GM13977 (cell line): ENCODE measurements around the gene TACR1.

Experiments
- DNase-seq: peaks from one replicate; pipeline ENCODE4 v3.0.0; 2012; ENCODE audit warnings: low spot score
- CTCF ChIP-seq: IDR thresholded peaks from 2 replicates; pipeline ENCODE4 v1.5.1; 2012; ENCODE audit warnings: mild to moderate bottlenecking, control low read depth; ENCODE audit not compliant: insufficient read depth; ENCODE audit errors: extremely low read depth, missing control alignments
- in situ Hi-C: fragments of 300-500 bp; cut with MboI; formaldehyde crosslinking; loops from one replicate; pipeline ENCODE4 v1.12.0; 2022; ENCODE audit warnings: low sequenced_read_pairs, low pct_unique_long_range_greater_than_20kb, mixed read lengths, inconsistent platforms; ENCODE audit not compliant: unreplicated experiment

TACR1 gene

DNA sequence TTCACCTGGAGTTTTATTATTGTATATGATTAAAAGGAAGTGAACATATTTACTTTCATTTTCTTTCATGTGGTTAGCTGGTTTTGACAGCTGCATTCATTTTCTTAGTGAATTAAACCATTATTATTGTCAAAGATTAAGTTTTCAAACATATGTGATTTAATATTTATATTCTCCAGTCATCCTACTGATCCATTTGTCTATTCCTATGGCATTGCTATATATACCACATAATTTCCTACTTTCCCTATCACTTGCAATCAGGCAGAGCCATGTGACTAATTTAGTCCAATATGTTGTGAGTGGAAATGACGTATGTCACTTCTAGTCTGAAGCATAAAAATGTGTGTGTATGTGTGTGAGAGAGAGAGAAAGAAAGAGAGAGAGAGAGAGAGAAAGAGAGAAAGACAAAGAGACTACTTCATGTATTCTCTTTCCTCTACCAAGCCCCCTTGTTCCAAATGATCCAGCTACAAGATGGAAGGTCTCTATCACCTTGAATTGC, 12.0 kb upstream of the TACR1 start:
- DNase-seq: no peak
- TF ChIP-seq CTCF: no peak
- in situ Hi-C loops: no loop called here

DNA sequence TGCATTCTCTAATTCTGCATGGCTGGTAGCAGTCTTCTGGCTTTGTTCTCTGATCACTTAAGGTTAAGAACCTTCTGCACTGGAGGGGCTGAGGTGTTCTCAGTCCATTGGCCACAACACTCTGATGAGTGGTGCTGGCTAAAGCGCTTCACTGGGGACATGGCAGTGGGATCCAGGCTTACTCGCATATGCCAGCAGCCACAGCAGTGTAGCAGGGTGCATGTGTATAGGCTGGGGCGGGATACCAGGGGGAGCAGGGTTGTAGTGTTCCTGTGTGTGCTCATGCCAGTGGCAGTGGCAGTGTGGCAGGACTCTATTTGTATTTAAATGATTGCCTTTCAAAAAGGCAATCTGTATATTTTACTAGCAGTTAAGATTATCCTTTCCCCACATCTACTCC, 11.1 kb upstream of the TACR1 start:
- no peak for TF ChIP-seq CTCF
- in situ Hi-C loops: no loop called here
- DNase-seq: no peak

DNA sequence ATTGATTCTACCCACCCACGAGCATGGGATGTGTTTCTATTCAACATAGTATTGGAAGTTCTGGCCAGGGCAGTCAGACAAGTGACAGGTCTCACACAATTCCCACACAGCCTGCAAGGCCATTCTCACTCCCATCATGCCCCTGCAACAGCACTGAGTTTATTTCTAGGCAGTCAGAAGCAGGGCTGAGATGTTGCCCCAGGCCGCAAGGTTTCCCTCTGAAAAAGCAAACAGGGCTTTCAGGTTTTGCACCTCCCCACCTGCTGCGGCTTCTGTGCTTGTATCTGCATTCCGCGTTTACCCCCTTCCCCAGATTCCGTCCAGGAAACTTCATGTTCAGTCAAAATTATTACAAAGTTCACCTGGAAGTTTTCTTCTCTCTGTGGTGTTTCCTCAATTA, 9.4 kb upstream of the TACR1 start:
- in situ Hi-C loops: no loop called here
- DNase-seq: no peak
- TF ChIP-seq CTCF: no peak

- in situ Hi-C loops: no loop called here
- no peak for DNase-seq
These were observed 5.5 kb upstream of the TACR1 start for GRCh38 chr2:75204833-75205232.

GRCh38 chr2:75202359-75202758, 3.0 kb upstream of the TACR1 start:
- DNase-seq: no peak
- no peak for TF ChIP-seq CTCF
- in situ Hi-C loops: no loop called here

More at GRCh38 chr2:75204833-75205232, 5.5 kb upstream of the TACR1 start:
- no peak for TF ChIP-seq CTCF

DNA sequence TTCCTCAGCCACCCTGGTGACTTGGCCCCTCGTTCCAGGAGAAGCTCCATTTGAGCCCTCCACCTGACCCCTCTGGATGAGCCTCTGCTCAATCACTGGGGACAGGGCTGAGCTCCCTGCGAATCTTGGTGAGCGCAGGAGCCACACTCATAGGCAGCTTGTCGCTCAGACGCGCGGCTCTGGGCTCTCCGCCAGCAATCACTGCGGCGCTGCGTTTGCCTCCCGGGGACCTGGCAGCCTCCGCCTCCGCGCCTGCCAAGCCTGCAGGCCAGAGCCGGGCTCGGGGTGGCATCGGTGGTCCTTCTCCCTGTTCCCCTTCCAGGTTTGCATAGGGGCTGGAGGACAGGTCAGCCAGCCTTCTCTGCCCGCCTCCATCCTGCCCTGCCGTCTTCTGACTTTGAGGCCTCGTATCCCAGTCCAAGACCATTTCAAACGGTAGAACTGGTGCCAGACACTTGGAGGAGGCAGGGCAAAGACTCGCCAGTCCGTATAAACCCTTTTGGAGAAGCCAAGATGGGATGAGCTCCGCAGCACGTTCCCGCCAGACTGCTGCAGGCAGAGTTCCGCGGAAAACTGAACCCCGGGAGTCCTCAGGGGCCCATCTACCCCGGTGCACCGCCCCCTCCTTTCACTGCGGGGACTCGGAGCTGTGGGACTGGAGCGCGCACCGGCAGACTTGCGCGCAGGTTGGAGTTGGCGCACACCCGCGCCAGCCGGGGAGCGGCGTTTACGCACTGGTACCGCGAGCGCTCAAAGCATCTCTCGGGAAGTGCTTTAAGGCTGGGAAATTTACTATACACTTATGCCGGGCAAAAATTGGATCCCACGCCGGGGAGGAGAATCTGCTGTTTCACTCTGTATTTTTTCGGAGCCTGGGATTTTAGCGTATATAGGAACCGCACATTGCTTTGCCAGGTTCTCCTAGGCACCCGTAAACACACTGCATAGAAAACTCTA, 1.1 kb upstream of the TACR1 start:
- no peak for TF ChIP-seq CTCF
- peak; percentile 48 for DNase-seq
- in situ Hi-C loops: no loop called here
